Bone marrow (tissue), 2 donors: ENCODE results near the gene EPB41L4A.

Source experiments
- DNase-seq, 2 donors: peaks; one replicate each; lab custom pipeline; 2025; lab: John Stamatoyannopoulos, UW

The EPB41L4A gene

DNA sequence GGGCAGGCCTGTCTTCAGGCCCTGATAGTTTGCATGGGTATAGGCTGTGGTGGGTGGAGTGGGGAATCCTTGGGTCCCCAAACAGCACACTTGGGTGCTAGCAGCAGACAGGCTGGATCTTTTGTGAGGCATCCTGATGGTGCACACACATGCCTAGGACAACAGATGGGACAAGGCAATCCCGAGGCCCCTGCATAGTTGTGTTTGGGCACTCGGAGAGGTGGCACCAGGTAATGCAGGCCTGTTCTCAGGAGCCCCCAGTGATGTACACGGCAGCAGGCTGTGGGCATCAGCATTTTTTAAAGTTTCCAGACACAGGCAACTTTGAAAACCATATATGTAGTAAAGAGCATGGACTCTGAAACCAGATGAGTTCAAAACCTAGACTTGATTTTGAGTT lies 65.4 kb downstream of the EPB41L4A start:
- DNase-seq: no peak

- no peak for DNase-seq
These were observed 67.9 kb downstream of the EPB41L4A start for GRCh38 chr5:112351225-112351624.

DNA sequence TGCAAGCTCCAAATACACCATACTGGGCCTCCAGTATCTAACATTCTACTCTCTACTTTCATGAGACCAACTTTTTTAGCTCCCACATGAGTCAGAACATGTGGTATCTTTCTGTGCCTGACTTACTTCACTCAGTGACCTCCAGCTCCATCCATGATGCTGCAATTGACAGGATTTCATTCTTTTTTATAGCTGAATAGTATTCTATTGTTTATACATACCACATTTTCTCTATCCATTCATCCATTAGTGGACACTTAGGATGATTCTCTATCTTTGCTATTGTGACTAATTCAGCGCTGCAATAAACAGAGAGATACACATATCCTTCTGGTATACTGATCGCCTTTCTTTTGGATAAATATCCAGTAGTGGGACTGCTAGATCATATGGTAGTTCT lies 68.5 kb downstream of the EPB41L4A start:
- DNase-seq: no peak

DNA sequence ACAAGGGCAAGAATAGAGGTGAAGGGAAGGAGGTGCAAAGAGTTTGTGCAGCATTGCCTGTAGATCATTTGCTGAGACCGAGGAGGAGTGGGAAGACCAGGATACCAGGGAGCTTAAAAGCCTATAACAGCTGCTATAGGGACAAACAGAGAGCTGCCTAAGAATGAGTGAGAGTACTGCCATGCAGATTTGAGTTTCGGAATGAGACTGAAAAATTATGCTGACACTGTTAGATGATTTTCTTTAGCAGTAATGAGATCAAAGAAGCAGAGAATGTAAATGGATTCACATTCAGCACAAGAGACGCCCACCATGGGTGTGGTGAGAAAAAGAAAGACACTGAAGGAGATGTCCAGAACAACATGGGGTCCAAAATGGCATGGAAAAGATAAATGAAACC lies 69.7 kb downstream of the EPB41L4A start:
- no peak for DNase-seq

- DNase-seq: no peak
These were observed 70.2 kb downstream of the EPB41L4A start for GRCh38 chr5:112348915-112349314.

DNA sequence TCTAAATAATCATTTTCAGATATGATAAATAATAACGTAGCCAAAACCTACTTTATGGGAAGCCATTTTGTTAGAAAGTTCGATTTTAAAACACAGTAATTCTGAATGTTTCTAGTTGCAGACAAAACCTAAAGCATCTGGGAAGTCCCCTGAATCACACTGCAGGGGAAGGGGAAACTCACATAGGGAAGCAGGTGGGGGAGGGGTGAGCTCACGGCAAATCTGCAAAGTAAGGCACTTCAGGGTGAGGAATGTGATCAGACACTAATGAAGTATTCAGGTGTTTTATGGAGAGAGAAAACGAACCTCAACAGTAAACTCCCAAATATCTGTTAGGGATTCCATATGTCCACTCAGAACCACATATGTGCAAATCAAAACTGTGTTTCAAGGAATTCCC lies 70.7 kb downstream of the EPB41L4A start:
- DNase-seq: no peak

DNA sequence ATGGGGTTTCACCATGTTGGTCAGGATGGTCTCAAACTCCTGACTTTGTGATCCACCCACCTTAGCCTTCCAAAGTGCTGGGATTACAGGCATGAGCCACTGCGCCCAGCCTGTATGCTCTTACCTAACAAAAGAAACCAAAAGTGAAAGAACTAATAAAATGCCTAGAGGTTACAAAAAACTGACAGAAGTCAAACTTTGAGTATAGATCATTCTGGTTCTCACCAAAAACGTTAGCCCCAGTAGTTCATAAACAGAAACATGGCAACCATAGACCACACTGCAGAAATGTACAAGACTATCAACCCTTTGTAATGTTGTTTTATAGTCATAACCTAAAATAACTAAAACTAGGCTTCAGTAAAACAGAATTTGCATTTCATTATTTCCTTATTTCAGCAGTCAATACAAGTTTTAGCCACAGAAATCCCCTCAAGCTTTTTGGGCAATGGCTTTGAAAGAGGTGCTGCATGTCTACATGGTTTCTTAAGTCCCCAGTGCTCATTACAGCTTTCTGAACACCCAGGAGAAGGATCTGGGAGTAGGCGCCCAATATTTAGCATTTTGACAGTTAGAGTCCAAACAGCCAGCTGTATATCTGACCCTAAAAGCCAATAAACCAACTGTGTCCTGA lies 72.5 kb downstream of the EPB41L4A start:
- DNase-seq: no peak

GRCh38 chr5:112344540-112344939 lies 74.5 kb downstream of the EPB41L4A start:
- no peak for DNase-seq

- no peak for DNase-seq
These were observed 76.7 kb downstream of the EPB41L4A start for GRCh38 chr5:112342389-112342788.

DNA sequence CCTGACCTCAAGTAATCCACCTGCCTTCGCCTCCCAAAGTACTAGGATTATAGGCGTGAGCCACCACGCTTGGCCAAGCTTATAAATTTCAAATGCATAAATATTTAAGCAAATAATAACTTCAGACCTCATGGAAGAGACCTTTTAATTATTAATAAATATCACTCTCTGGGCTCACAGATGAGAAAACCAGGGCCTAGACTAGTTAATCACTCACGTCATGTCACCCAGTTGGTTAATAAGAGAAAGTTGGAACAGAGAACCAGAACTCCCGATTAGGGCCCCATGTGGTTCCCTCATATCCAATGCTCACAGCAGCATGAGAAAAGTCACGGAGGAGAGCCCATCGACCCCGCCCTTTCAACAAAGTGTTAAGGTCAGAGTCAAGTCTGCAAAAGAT lies 79.3 kb downstream of the EPB41L4A start:
- no peak for DNase-seq

GRCh38 chr5:112338681-112339337 lies 80.3 kb downstream of the EPB41L4A start:
- DNase-seq: no peak

DNA sequence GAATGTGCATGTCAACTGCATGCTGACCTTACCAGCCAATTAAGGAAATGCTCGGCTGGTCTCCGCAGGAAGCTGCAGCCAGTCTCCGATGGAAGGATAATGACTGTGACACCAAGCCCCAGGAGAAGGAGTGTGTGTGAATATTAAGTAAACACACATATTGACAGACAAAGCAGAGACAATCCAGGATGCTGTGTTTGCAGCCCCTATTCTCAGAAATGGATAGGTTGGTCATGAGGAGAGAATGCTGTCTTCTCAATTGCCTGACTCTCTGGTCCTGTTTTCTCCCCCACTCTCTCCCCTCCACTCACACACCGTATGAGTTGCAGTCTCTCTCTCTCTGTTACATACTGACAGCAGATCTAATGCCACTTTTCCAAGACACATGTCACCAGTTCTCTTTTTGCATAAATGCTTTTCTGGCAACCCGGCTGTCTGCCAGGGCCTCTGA lies 85.7 kb downstream of the EPB41L4A start:
- no peak for DNase-seq

- DNase-seq: no peak
These were observed 87.2 kb downstream of the EPB41L4A start for GRCh38 chr5:112331892-112332291.

GRCh38 chr5:112329419-112330090 lies 89.5 kb downstream of the EPB41L4A start:
- DNase-seq: no peak

DNA sequence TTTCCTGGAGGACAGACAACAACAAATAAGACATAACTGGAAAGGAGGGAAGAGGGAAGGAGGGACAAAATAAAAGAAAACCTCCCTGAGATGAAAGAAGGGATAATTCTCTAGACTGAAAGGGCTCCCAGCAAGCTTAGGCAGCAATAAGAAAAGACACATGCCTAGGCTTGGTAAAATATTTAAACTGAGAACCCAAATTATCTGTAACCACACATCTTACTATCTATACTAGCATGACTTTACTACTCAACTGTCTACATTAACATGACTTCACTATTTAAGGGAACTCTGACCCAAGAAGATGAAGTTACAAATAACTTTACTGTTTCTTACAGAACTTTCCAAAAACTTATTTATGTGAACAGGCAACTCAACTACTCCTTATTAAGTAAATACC lies 95.9 kb downstream of the EPB41L4A start:
- DNase-seq: no peak

- DNase-seq: no peak
These were observed 98.7 kb downstream of the EPB41L4A start for GRCh38 chr5:112320408-112320807.

- DNase-seq: no peak
These were observed 100.7 kb downstream of the EPB41L4A start for GRCh38 chr5:112318346-112318745.

DNA sequence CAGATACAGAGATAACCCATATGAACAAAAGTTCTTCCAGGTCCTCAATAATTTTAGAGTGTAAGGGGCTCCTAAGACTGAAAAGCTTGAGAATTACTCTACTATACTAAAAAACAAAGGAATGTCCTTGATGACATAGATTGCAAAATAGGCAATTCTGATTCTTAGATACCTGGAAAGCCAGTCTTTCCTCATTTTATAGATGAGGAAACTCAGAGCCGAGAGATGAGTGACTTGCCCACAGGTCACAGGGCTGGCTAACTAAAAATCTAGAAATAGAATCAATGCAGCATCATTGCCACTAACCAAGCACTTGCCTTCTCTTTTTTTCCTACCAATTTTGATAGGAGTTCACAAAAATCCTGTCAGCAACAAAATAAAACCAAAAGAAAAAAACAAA lies 101.2 kb downstream of the EPB41L4A start:
- DNase-seq: no peak

GRCh38 chr5:112316731-112317130 lies 102.3 kb downstream of the EPB41L4A start:
- no peak for DNase-seq

GRCh38 chr5:112316006-112316405 lies 103.1 kb downstream of the EPB41L4A start:
- DNase-seq: no peak

DNA sequence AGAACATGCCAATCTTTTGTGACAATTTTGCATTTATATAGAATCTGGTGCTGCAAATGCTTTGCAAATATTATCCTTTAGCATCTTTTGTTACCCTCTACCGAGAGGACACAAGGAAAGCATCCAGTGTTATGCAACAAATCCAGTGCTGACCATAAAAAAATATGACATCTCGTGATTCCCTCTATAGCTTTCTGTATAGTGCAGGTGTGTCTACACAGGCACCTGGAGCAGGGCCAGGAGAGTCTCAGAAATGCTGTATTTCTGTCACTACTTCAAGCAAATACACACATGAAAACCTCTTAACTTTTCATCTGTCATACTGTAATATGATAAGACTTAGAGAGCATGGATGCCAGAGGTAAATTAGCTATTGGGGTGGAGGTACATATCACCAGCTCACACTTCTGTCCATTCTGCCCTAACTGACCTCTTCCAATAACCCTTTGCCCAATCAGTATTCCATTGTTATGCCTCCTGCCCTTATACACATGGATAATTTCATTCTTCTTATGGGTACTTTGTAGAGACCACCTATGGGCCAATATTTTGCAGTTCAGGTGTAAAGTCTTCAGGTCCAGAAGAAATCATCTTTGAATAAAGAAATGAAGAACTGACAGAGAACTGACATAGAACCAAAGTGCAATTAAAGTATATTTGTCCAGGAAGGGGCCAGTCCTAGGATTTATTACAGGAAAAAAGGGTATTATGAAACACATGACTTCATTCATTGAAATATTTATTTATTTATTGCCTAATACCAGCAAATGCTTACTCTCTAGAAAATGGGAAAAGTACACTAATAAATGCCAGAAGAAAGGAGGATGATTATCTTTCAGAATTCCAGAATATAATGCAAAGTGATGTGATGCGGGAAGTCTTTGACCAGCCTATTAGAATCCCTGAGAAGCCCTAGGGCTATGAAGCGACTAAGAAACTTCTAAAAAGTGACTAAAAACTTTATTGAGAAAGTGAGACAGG lies 106.5 kb downstream of the EPB41L4A start:
- no peak for DNase-seq

- DNase-seq: no peak
These were observed 108.3 kb downstream of the EPB41L4A start for GRCh38 chr5:112310746-112311145.
